RPMI7951 (cell line): ENCODE data around the gene MEF2D. TPM values are rescaled to one million over a fixed set of nuclear protein-coding genes. Genes with fewer than 3 reads are reported as not detected.

Experiments used
- DNase-seq: peaks from one replicate; pipeline ENCODE4 v3.0.0-alpha.2; 2012; ENCODE audit warnings: low read depth
- total RNA-seq: library from RNA; depleted of rRNA; stranded (reverse); fragments of >200 nt; shearing (Covaris generic); gene quantifications from 2 replicates; pipeline ENCODE4 v1.2.3, GENCODE V29; 2014

The MEF2D gene
- total RNA-seq, 1 experiment from 2014 or later, result 9.9 TPM

GRCh38 chr1:156524481-156524869 is 23.9 kb upstream of the MEF2D start:
- DNase-seq, result no peak

GRCh38 chr1:156523801-156524480 is 23.4 kb upstream of the MEF2D start:
- DNase-seq, result no peak

- no peak for DNase-seq
Observed at GRCh38 chr1:156522443-156522970, 21.9 kb upstream of the MEF2D start.

- DNase-seq, result no peak
Observed at GRCh38 chr1:156517748-156518147, 17.2 kb upstream of the MEF2D start.

GRCh38 chr1:156516821-156517220 is 16.2 kb upstream of the MEF2D start:
- DNase-seq, result no peak

GRCh38 chr1:156515956-156516355 is 15.4 kb upstream of the MEF2D start:
- no peak for DNase-seq

GRCh38 chr1:156513185-156513584 is 12.6 kb upstream of the MEF2D start:
- no peak for DNase-seq

GRCh38 chr1:156511644-156512043 is 11.1 kb upstream of the MEF2D start:
- DNase-seq, result no peak

DNA sequence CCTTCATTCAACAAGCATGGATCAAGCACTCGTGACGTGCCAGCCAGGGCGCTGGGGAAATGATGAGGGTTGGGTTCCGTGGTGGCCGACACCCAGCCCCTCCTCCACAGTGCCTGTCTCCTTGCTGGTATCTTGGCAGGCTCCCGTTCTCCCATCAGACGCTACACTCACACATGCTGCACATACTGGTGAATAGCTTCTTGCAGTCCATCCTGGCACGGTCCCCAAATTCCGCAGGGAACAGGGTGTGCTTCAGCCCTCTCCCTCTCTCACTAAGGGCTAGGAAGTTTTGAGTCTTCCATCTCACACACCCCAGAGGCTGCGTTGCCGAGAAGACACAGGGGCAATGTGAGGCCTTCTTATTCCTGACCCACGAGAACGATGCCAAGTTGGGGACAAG is 10.1 kb upstream of the MEF2D start:
- DNase-seq, result no peak

DNA sequence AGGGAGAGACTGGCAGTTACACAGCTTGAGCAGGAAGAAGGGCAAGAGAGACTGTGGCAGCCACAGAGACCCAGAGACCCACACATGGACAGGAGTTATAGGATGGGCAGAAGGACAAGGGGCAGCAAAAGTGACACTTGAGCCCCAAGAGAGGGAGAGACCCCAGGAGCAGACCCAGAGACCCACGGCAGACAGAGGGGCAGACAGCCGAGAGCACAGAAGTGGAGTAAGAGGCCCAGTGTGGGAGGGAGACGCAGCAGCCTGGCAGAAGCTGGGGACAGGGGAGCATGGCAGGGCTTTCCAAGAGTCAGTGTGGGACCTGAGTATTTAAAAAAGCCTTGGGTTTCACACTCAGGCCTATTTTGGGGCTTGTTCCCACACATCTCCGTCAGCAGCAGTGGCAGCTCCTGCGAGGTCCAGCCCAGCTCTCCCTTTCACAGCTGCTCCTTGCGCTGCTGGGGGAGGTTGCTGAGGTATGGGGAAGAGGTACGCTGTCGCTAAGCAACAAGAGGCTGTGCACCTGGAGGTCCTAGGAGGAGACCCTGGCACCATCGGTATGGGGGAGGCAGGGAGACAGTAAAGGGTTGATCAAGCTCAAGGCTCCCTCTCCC is 9.0 kb upstream of the MEF2D start:
- no peak for DNase-seq

DNA sequence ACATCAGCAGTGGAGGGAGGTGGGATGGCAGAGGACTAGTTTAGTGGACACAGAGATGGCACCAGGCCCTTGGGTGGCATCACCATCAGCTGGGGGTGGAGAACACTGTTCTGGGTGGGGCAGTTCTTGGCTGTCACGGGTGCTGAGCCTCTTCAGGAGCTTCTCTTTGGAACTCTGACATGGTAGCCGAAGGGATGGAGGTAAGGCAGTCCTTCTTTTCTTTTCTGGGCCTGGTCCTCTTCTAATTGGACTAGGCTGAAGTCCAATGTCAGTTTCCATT is 8.3 kb upstream of the MEF2D start:
- DNase-seq, result no peak

DNA sequence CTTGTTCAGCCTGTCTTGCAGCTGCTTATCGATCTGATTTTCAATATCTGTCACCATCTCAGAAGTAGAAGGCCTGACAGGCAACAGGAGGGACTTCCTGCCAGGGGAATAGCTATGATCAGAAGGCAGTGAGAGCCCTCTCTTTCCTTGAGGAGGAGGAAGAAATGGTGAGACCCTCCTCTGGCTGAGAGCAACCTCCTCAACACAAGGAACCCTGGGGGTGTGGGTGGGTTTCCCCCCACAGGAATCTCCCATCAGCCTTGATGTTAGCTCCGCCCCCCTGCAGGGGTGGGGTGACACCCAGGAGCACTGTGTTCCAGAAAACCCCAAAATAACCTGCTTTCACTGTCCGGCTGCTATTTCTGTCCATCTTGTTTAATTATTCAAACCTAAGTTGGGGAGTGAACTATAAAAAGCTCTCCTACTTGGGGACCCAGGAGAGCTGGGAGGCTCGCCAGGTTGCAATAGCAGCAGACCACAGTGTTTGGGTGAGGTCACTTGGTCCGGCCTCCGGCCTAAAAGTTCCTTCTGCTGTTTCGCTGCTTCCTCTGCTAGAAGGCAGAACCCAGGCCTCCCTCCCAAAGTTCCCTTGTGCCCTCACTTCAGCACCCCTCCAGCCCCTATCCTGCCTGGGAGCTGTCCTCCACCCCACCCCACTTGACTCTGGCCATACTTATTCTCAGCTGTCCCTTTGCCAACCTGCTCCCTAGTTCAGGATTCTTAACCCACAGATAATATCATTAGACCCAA is 7.8 kb upstream of the MEF2D start:
- no peak for DNase-seq

DNA sequence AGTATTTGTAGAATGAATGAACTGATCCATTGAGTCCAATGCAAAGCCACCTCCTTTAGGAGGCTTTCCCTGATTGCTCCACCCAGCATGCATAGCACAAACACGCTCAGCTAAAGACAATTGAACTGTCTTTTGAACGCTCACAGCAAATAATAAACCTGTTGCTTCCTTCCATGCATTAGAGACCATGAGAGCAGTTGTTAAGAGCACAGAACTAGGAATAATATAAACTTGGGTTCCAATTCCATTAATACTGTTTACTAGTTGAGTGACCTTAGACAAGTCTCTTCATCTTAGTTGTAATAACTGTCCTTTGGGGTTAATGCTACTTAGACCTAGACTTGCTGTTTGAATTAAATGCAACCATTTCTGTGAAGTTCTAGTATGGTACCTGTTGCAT is 5.9 kb upstream of the MEF2D start:
- DNase-seq, result no peak

- no peak for DNase-seq
Observed at GRCh38 chr1:156505679-156506298, 5.2 kb upstream of the MEF2D start.

DNA sequence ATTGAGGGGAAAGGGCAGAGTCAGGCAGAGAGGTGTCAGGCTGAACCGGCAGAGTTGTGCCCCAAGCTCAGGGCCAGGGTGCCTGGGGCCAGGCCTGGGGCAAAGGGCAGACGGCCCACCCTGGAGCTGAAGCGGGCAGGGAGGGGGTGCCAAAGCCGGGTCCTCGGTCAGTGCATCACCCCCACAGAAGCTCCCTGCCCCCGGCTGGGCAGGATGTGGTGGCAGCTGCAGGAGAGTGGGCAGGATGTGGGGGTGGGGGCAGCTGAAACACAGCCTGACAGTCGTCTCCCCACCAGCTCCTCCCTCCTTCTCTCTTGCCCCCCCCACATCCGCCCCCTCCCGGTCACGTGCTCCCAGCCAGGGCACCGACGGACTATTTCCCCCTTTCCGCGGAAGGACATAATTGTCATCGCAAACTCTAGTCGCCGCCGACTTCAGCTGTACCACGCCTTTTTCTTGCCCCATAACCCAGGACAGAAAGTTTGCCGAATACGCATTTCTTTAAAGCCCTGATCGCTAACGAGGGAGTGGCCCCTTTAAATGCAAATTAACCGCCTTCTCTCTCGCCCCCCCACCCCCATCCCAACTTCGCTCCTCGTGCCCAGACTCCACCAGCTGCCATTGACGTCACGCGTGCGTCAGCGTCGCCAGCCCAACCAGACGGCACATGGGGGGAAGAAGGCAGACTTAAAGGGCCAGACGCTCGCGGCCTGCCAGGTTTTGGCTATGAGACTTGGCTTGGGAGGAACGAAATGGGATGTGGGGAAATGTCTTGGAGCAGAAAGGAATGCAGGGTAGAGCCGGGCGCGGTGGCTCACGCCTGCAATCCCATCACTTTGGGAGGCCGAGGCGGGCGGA is 4.5 kb upstream of the MEF2D start:
- DNase-seq, result peak; percentile 98

DNA sequence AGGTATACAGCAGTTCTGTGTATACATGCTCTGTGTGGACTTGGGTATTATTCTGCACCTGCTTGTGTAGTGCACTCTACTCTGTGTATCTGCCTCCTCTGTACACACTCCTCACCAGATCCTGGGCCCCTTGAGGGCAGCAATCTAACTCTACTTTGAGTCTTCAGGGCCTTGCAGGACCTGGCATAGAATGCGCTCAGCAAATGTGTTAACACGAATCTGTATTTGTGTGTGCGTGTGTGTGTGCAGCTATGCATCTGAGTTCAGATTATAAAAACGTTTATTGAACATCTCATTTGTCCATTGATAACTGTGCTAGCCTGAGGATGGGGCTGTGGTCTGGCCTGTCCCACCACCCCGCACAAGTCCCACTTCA is 3.9 kb upstream of the MEF2D start:
- no peak for DNase-seq

- DNase-seq, result no peak
Observed at GRCh38 chr1:156503698-156504437, 3.3 kb upstream of the MEF2D start.

DNA sequence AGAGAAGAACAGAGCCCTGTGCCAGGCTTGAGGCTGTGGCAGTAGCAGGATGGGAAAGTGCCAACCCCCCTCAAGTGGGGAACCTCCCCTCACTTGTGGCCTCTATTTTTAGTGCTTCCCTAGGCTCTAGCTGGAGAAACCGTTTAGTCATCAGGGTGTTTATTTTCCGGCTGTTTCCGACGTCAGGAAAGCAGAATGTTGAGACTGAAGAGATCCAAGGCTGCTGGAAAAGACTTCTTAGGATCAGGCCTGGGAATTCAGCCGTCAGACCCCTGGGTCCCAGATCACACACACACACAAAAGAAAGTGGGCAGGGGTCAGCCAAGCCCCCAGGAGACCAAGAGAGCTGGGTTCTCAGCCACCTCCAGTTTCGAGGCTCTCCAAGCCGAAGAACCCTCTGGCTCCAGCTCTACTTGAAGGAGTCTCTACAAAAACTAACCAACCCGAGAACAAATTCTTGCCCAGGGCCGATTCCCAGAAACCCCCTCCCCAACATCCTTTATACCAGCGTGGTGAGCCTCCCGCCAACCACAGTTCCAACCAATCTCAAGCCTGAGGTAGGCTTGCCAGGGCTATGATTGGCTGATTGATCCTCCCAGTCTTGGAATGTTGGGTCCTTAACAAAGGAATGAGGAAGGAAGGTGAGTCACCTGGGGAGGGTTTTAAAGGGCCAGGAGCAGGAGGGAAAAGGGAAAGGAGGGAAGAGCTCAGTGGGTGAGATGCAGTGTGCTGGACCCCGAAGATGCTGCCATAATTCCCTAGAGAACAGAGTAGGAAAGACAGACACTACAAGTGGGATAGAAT is 2.5 kb upstream of the MEF2D start:
- peak; percentile 94 for DNase-seq

DNA sequence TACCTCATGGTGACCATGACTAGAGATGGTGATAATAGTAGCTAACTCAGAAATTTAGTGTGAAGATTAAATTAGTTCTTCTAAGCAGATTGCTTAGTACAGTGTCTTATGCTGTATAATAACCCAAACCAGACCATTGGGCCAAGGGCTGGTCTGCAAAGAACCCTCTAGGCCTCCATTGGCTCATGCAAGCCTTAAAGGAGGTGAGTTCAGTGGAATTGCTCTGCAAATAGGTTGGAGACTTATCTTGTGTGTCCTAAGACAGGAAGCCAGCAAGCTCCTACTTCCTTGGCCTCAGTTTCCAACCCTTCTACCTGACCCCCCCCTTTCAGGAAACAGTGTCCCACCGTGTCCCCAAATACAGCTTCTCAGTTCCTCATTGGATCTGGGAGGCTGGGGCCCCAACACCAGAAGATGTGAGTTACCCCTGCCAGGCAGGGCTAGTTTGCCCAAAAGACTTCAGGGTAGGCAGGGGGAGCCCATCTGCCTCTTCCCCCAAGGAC is 1.9 kb upstream of the MEF2D start:
- DNase-seq, result no peak
